ELR (cell line): ENCODE results near the gene CLCNKA.
"Not testable (repeated sequence)": the region's sequence is repeated elsewhere in the genome, so short reads cannot be mapped to it uniquely, and the experiment has no call there.

ENCODE experiments used
- DNase-seq: peaks from one replicate; pipeline ENCODE4 v3.0.0-alpha.2; 2015; ENCODE audit warnings: low read depth

CLCNKA gene

DNA sequence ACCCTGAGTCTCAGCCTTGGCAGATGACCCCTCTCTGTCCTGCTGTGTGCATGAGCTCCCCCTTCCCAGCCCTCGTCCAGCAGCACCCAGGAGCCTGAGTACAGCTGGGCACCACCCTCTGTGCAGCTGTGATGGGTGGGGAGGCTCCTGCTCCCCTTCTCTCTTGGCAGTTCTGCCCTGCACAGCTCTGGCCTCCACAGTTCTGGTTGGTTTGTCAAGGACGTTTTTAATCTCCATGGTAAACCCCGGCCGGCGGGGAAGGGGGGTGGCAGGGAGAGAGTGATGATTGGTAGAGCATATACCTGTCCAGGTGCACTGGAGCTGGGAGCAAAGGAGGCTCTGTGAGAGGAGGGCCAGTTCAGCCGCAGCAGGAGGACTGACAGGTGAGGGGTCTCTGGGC is at the start of gene CLCNKA:
Gene CLCNKA, plus strand, starts transcription at position 356 of the 400 bp plus-strand sequence. CDS start 584 bp downstream, outside the sequence.
- no peak for DNase-seq

DNA sequence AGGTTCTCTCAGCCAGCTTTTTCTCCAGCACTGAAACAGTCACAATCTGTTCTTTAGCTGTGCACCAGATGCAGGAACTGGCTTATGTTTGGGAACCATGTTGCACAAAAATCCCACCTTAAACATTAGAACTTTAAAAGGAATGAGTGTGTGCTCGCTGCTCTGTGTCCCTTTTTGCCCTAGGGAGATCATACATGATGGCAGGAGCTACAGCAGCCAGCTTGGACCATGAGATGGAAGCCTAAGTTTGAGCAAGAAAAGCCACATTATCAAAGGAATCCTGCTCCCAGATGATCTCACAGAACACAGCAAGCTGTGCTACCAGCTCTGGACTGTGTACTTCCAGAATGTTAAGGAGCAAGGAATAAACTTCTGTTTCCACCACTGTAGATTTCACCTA is 49.4 kb upstream of the CLCNKA start:
- DNase-seq = no peak

DNA sequence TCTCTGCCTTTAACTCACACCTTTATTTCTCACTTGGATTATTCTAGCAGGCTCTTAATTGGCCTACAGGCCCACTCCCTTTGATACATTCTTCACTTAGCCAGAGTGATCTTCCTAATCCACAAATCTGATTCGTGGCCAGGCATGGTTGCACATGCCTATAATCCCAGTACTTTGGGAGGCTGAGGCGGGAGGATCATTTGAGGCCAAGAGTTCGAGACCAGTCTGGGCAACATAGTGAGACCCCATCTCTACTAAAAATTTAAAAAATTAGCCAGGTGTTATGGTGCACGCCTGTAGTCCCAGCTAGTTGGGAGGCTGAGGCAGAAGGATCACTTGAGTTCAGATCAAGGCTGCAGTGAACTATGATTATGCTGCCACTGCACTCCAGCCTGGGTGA is 48.1 kb upstream of the CLCNKA start:
- DNase-seq = no peak

DNA sequence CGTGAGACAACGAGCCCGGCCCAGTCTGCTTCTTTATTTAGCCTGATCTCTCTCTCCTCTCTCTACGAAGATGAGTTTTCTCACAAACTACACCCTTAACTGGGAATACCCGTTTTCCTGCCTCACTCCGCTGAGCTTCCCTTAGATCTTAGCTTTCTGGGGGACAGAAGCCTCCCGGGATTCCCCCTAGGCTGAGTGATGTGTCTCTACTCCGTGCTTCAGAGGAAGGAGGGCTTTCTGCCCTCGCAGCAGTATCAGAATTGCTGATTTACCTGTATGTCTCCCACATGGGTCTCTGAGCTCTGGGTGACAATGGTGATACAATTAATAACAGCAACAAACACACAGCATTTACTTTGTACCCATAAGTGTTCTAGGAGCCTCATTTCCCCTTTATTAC is 47.0 kb upstream of the CLCNKA start:
- DNase-seq = no peak

DNA sequence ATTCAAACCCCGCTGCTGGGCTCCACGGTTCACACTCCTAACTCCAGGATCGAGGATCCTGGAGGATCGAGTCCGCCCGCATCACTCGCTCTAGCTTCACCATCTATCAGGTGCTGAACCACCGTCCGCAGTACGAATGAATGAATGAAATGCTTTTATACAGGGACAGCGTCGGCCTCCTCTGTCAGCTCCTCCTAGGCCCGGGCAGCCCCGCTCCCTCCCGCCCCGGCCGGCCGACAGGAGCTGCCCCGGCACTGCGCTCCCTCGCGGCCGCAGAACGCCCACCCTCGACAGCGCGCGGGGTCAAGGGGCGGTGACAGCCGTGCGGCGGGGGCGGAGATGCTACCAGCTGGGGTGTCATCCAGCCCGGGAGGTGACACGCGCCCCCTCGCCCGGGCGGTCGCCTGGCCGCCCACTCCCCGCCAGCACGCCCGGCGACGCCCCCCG is 46.5 kb upstream of the CLCNKA start:
- DNase-seq = peak; percentile 77

DNA sequence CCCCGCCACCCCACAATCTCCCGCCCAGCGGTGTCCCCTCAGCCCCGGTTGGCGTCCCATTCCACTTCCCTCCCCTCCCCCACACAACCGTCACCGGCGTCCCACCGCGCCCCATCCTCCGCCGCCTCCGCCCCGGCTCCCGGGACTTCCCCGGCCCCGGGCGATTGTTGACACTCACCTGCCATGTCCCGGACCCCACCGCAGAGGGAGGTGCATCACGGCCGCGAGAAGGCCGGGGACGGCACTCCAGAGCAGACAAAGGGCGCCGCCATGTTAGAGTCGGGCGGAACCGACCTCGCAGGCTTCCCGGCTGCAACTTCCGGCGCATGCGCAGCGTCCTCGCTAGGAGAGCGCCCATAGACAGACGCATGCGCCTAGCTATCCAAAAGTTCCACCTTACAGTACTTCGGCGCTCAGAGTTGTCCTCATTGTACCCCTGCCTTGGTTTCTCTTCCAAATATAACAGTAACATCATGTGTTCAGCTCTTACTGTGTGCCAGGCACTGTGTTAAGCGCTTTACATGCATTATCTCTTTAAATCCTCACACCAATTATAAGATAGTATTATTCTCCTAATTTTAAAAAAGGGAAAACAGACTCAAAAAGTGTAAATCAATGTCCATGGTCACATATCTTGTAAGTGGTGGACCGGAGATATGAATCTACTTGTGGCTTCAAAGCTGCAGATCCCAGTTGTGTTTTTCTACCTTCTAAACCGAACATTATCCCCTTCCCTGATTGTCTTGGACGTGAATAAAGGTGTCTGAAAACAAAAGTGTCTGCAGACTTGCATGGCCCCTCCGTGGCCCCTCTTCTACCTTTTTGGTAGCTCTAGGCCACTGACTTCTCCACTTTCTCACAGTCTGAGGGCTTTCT is 45.8 kb upstream of the CLCNKA start, which contains the start of gene ZBTB17:
Gene ZBTB17, minus strand, starts transcription at position 297 of the 876 bp plus-strand sequence. CDS start 27,606 bp downstream, outside the sequence.
- peak; percentile 94 for DNase-seq

DNA sequence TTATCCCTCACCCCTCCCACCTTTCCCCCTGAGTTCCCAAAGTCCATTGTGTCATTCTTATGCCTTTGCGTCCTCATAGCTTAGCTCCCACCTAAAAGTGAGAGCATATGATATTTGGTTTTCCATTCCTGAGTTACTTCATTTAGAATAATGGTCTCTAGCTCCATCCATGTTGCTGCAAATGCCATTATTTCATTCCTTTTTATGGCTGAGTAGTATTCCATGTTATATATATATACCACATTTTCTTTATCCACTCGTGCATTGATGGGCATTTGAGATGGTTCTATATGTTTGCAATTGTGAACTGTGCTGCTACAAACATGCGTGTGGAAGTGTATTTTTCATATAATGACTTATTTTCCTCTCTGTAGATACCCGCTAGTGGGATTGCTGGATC is 43.9 kb upstream of the CLCNKA start:
- DNase-seq = not testable (repeated sequence)

DNA sequence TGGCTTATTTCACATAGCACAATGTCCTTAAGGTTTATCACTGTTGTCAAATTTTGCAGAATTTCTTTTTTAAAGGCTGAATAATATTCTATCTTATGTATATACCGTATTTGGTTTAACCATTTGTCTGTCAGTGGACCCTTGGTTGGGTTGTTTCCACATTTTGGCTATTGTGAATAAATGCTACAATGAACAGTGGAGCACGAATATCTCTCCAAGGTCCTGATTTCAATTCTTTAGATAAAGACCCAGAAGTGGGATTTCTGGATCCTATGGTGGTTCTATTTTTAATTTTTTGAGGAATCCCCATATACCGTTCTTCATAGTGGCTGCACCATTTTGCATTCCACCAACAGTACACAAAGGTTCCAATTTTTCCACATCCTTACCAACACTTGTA is 40.2 kb upstream of the CLCNKA start:
- no peak for DNase-seq

DNA sequence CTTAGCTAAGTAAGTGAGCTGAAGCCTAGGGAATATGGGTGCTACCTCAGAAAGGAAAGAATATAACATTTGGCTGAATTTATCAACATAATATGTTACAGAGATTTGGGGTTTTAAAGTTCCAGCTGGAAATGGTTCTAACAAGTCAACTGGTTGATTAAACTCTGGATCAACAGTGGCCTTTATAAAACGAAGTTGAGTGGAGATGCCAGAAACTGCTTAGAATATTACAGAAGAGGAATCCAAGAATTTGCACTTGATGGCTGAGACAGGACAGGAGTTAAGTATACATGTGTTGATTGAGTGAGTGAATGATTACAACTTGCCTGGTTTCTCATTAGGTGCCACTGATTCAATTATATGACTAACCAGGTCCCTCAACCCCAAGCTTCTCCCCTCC is 38.6 kb upstream of the CLCNKA start:
- no peak for DNase-seq

DNA sequence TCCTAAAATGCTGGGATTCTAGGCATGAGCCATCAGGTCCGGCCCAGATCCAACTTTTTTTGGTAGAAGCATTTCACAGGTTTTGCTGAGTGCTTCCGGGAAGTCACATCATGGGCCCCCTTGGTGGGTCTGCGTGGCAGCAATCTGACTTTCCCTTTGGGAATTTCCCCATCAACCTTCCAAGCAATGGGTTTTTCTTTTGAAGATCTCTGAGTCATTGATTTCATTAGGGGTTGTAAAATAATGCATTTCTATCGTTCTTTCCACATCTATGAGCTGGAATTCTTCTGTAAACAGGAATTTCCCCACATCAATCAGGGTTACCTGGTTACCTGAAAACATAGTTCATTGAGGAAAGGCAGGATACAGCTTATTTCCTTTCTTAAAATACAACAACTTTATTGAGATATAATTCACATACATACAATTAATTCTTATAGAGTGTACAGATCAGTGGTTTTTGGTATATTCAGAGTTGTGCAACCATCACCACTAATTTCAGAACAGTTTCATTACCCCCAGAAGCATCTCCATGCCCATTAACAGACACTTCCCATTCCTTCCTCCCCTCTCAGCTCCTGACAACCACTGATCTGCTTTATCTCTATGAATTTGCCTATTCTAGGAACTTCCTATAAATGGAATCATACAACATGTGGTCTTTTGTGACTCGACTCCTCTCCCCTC is 36.1 kb upstream of the CLCNKA start:
- DNase-seq = peak; percentile 64

DNA sequence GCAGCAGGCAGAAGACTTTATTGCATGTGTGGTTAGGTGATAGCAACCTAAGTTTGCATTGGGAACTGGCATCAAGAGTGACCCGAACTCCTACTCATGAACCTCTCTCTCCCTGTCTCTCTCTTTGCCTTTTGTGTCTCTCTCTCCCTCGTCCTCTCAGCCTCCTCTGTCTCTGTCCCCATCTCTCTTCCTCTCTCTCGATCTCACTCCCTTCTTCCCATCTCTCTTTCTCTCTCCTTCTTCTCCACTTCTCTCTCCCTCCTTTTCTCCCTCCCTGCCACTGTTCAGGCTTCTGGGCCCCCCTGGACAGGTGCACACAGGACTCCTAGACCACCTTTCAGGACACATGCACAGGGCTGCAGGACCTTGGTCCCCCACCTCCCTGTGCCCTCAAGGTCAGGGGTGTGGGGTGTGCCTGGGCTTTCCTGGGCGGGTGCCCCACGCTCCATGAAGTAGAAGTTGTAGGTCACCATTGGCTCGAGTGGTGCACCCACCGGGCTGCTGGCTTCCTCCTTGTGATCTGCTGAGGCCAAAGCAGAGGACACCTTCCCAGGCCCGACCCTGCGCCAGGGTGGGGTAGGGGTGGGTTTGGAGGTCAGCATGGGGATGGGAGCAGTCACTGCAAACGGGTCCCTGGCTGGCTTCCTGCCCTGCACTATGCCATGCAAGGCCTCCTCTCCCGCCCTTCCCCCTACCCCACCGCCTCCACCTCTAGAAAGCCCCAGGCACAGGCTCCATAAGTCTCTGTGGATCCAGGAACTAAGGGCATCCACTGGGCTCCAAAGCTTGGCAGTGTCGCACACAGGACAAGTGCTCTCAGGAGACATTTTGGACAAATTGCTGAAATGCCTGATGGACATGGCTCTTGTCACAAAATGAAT is 32.7 kb upstream of the CLCNKA start:
- DNase-seq = no peak

DNA sequence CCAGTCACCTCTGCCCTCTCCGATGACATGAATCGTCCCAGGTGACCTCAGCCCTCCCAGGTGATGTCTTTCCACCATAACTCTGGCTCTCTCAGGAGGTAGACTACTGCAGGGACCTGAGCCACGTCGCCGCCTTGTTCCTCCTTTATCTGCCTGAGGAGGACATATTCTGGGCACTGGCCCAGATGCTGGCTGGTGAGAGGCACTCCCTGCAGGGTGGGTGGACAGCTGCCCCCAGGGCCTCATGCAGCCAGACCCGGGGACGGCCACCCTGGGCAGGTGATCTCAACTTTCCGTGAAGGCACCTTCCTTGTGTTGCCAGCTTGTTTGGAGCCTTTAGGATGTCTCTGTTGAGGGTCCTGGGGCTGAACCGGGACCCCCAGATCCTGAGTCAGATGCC is 32.1 kb upstream of the CLCNKA start:
- no peak for DNase-seq

DNA sequence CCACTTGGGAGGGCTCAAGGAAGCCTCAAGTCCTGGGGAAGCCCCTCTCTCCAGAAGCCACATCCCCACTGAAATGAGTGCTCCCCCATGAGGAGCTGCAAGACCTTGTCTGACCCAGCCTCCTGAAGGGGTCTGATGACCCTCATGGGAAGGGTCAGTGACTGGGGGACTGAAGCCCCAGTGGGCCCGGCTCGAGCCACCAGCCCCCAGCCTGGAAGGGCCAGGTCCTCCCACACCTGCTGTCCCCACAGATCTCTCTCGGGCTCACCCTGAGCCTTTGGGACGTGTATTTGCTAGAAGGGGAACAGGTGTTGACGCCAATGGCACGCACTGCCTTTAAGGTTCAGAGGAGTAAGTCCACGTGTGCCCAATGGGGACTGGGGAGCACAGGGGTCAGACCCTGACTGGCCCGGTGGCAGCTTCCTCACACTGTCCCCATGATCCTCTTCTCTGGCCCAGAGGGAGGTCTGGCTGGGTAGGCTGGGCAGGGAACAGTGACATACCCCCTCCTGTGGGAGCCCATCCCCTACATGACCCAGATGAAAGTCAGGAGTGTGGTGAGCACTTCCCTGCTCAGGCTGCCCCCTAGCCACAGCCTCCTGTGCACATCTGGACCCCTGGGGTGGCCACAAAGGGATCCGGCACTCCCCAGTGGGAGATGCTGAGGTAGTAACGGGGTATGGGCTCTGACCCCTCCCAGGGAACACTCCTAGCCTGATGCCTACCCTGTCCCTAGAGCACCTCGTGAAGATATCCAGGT is 30.2 kb upstream of the CLCNKA start:
- DNase-seq = no peak

DNA sequence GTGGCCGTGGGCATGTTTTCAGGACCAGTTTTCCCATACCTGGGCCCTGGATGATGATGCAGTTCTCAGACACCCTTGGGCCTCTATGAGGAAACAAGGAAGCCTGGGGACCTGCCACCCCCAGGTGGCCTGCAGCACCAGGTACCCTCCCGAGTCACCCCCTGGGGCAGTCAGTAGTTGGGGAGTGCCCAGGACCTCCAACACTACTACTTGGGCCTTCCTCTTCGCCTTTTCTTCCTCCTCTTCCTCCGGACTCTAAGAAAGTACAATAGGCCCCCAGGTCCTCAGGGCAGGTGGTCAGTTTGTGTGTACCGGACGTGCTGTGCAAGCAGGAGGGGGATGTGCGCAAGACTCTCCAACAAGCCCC is 29.7 kb upstream of the CLCNKA start:
- DNase-seq = no peak

DNA sequence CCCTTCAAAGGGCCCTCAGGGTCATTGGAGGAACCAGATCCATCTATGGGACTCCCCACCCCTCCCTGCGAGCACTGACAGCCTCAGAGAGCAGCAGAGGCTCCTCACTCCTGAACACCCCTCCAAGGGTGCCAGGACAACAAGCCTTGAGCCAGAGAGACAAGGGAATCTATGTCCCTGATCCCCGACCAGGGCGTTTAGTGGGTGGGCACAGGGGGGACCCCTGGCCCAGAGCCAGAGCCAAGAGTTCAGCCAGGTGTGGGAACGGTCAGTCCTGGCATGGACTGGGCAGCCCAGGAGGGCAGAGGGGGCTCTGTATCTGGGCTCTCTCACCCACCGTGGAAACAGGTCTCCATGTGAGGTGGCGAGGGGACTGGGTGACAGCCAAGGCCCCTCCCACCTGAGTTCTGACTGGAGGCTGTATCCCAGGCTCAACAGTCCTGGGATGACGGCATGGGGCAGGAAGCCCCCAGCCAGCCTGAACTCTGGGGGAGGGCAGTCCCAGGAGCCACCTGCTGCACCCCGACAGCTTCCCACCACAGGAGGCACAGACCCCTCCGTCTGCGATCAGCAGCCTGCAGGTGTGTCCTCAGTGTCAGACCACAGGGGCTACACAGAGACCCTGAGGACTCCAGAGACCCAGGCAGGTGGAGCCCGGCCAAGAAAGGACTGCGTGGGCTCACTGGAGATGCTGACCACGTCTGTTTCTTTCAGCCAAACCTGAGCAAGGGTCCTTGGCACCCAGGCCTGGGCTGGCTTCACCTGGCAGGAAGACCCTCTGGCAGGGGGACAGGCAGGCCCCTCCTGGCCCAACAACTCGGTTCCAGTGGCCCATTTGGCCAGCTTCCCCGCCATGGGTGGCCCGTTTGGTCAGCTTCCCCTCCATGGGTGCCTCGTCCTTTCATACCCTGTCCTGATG is 29.0 kb upstream of the CLCNKA start:
- DNase-seq = no peak

DNA sequence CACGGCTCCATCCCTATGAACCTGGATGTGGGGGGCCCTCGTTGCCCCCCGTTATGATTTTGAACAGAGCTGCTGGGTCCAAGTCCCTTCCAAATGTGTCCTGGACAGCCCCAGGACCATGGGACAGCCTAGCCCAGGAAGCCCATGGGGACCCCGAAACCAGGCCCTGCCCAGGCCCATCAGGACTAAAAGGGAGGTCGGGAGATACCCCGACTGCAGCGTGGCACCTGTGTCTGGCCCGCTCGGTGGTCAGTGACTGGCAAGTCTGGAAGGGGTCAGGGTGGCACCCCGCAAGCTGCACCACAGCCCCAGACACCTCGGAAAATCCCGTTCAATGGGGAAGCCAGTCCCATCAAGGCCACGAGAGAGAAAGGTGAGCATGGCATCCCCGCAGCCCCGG is 28.2 kb upstream of the CLCNKA start:
- DNase-seq = no peak

DNA sequence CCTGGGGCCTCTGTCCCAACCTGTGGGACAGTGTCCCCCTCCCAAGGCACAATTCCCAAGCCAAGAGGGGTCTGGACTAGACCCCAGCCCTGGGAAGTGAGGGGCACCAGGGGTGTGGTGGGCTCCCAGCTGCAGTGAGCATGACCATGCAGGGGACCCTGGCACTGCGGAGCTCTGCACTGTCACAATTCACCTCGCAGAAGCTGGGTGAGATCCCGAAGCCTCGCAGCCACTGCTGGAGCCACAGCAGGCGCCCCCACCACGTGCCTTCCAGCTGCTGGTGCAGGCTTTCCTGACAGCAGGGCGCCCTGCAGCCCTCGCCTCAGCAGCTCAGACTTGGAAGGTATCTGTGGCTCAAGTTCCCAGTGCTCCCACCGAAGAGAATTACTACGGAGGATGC is 27.8 kb upstream of the CLCNKA start:
- no peak for DNase-seq

DNA sequence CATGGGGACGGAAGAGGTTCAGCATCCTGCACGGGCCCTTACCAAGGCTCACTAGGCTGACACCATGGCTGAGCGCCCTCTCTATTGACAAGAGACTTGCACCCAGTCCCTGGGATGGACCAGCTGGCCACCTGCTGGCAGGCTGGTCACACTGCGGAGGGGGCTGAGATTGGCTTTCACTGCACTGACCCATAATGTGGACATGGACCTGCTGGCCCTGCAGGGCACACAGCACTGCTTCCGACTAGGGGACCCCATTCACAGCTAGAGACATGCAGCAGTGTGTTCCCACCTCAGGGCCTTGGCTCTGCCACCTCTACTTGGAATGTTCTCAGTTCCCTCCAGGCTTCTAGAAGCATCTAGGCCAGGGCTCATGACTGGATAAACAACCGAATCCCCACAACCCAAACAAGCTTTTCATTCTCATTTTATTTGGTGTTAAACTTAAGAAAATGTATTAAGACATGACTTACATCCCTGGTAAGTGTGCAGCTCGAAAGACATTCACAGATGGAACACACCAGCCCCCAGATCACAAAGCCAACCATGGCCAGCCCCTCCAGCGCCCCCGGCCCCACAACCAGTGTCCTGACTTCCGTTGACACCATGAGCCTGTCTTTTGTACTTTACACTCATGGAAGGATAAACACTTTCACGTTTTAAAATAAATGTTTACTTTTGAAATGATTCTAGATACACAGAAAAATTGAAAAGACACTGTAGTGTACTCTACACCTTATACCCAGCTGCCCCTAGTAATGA is 27.1 kb upstream of the CLCNKA start:
- DNase-seq = peak; percentile 73

DNA sequence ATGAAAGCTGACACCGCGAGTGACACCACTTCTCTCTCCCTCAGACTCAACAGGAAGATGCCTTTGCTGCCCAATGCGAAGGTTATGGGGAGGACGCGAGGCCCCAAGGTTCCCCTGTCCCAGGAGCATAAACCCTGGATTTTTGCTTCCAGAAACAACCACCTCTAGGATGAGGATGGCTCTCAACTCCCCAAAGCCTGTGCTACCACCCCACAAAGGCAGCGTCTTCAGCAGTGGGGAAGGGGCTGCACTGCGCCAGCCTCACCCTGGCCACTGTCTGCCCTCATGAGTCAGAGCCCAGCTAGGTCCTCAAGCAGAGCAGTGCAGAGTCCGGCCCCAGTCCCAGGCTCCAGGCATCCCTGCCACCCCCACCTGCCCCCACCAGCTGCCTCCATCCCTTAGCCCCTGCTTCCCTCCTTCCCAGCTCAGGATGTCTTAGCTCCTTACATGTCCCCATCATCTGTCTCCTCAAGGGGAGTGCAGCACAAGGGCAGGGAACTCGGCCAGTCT is 24.7 kb upstream of the CLCNKA start:
- DNase-seq = no peak
